H1 (cell line): Measurements from ENCODE around the gene CLEC10A. TPM values are rescaled to one million over a fixed set of nuclear protein-coding genes. Genes with fewer than 3 reads are reported as not detected.

Experiments used
- CTCF ChIA-PET: fragments of 300-600 bp; sonication (Branson Sonifier 250); formaldehyde crosslinking; loops from one replicate; lab custom pipeline; 2021; ENCODE audit not compliant: partially characterized antibody; lab: Charles Lee
- POLR2A ChIA-PET: fragments of 300-600 bp; sonication (Branson Sonifier 250); formaldehyde crosslinking; loops from one replicate; lab custom pipeline; 2021; ENCODE audit warnings: inconsistent platforms; ENCODE audit not compliant: partially characterized antibody; lab: Charles Lee
- DNase-seq, 2 experiments: peaks; one replicate each; pipeline versions ENCODE4 v3.0.0 to v3.0.0-alpha.2; 2010 to 2022; ENCODE audit warnings: low spot score in 2 of 2, low read depth in 1 of 2, mixed read lengths in 1 of 2
- FAIRE-seq: peaks from 2 replicates; lab custom pipeline; 2011; peaks lifted over from hg19 to GRCh38; lab: Jason Lieb, UNC
- H2AFZ ChIP-seq: 2 replicates; pipeline ENCODE4 v1.8.1; 2012; ENCODE audit warnings: low read length, inconsistent platforms
- H2AK5ac ChIP-seq: 2 replicates; pipeline ENCODE4 v1.6.1; 2013; ENCODE audit warnings: low read depth, low read length
- H2BK120ac ChIP-seq: replicated peaks from 2 replicates; pipeline ENCODE3; 2013; ENCODE audit warnings: low read depth, low read length, inconsistent platforms
- H2BK12ac ChIP-seq: 2 replicates; pipeline ENCODE4 v1.6.1; 2013; ENCODE audit warnings: low read depth, low read length
- H2BK15ac ChIP-seq: 2 replicates; pipeline ENCODE4 v1.6.1; 2013; ENCODE audit warnings: low read length
- H2BK20ac ChIP-seq: 2 replicates; pipeline ENCODE4 v1.6.1; 2013; ENCODE audit warnings: low read length
- H2BK5ac ChIP-seq: 2 replicates; pipeline ENCODE4 v1.6.1; 2013; ENCODE audit warnings: low read depth, low read length
- H3K14ac ChIP-seq: 2 replicates; pipeline ENCODE4 v1.6.1; 2013; ENCODE audit warnings: inconsistent platforms; ENCODE audit not compliant: insufficient read length
- H3K18ac ChIP-seq: 2 replicates; pipeline ENCODE4 v1.6.1; 2013; ENCODE audit warnings: low read length; ENCODE audit errors: extremely low read depth
- H3K23ac ChIP-seq: 2 replicates; pipeline ENCODE4 v1.6.1; 2013; ENCODE audit warnings: inconsistent platforms; ENCODE audit not compliant: insufficient read length
- H3K23me2 ChIP-seq: 2 replicates; pipeline ENCODE4 v1.6.1; 2013; ENCODE audit warnings: low read depth, low read length
- H3K27ac ChIP-seq: 2 replicates; pipeline ENCODE4 v1.6.1; 2011; ENCODE audit warnings: low read depth, low read length, inconsistent platforms
- H3K27me3 ChIP-seq, 4 experiments: replicated peaks in 1 of 4; 1 replicate in 1 of 4; 2 replicates in 3 of 4; pipeline versions ENCODE4 v1.6.1 to v1.8.1; 2011 to 2013; ENCODE audit warnings: low read length in 3 of 4, mild to moderate bottlenecking in 3 of 4, inconsistent platforms in 2 of 4, mixed read lengths in 2 of 4, moderate library complexity in 1 of 4; ENCODE audit not compliant: control insufficient read depth in 3 of 4, insufficient read depth in 3 of 4; ENCODE audit errors: extremely low read depth in 1 of 4
- H3K36me3 ChIP-seq, 4 experiments: 2 replicates each; pipeline versions ENCODE4 v1.6.1 to v1.8.1; 2011 to 2013; ENCODE audit warnings: mild to moderate bottlenecking in 4 of 4, low read length in 3 of 4, moderate library complexity in 2 of 4, control low read depth in 1 of 4, inconsistent platforms in 1 of 4; ENCODE audit not compliant: insufficient read depth in 4 of 4, control insufficient read depth in 2 of 4
- H3K4ac ChIP-seq: replicated peaks from 2 replicates; pipeline ENCODE3; 2013; ENCODE audit warnings: low read length, low read depth, mixed read lengths, inconsistent platforms; ENCODE audit not compliant: insufficient read length
- H3K4me1 ChIP-seq, 4 experiments: replicated peaks in 1 of 4; 1 replicate in 1 of 4; 2 replicates in 3 of 4; pipeline versions ENCODE4 v1.6.1 to v1.8.1; 2011 to 2013; ENCODE audit warnings: low read length in 3 of 4, inconsistent platforms in 2 of 4, mixed read lengths in 1 of 4; ENCODE audit not compliant: insufficient read depth in 4 of 4, control insufficient read depth in 3 of 4
- H3K4me2 ChIP-seq, 2 experiments: 2 replicates each; pipeline versions ENCODE4 v1.6.1 to v1.8.1; 2011 to 2013; ENCODE audit warnings: low read depth in 2 of 2, low read length in 2 of 2, control low read depth in 1 of 2, inconsistent platforms in 1 of 2, mild to moderate bottlenecking in 1 of 2; ENCODE audit not compliant: insufficient read depth in 1 of 2
- H3K4me3 ChIP-seq, 4 experiments: fragments of 200-600, 300-600 bp in 1 of 4; sonication (generic), shearing (Covaris generic), sonication (Bioruptor Twin) in 1 of 4; 2 replicates each; pipeline versions ENCODE4 v1.5.1 to v1.8.1; 2011 to 2016; ENCODE audit warnings: low read length in 4 of 4, low read depth in 3 of 4, control low read depth in 2 of 4, inconsistent platforms in 2 of 4, mild to moderate bottlenecking in 2 of 4, mixed read lengths in 1 of 4, moderate library complexity in 1 of 4; ENCODE audit not compliant: insufficient read depth in 2 of 4; ENCODE audit errors: extremely low read depth in 1 of 4
- H3K56ac ChIP-seq: replicated peaks from 2 replicates; pipeline ENCODE3; 2013; ENCODE audit warnings: low read depth, mild to moderate bottlenecking, mixed read lengths, low read length, inconsistent platforms; ENCODE audit not compliant: insufficient read length
- H3K79me1 ChIP-seq: 2 replicates; pipeline ENCODE4 v1.6.1; 2013; ENCODE audit warnings: low read depth, low read length, control low read depth
- H3K79me2 ChIP-seq, 2 experiments: 2 replicates each; pipeline versions ENCODE4 v1.6.1 to v1.8.1; 2012 to 2013; ENCODE audit warnings: low read length in 2 of 2, mild to moderate bottlenecking in 2 of 2, inconsistent platforms in 1 of 2; ENCODE audit not compliant: insufficient read depth in 2 of 2, control insufficient read depth in 1 of 2
- H3K9ac ChIP-seq, 4 experiments: replicated peaks in 1 of 4; 1 replicate in 1 of 4; 2 replicates in 3 of 4; pipeline versions ENCODE4 v1.6.1 to v1.8.1; 2011 to 2013; ENCODE audit warnings: low read depth in 3 of 4, low read length in 3 of 4, control low read depth in 2 of 4, mild to moderate bottlenecking in 2 of 4, moderate library complexity in 2 of 4, inconsistent platforms in 1 of 4; ENCODE audit errors: extremely low read depth in 1 of 4
- H3K9me3 ChIP-seq, 2 experiments: 2 replicates each; pipeline versions ENCODE4 v1.6.1 to v1.8.1; 2012 to 2013; ENCODE audit warnings: mild to moderate bottlenecking in 2 of 2, moderate library complexity in 2 of 2, control low read depth in 1 of 2, inconsistent platforms in 1 of 2, low read depth in 1 of 2, low read length in 1 of 2, mixed read lengths in 1 of 2; ENCODE audit not compliant: insufficient read depth in 2 of 2
- H4K20me1 ChIP-seq, 2 experiments: replicated peaks in 1 of 2; 2 replicates each; pipeline versions ENCODE3 to v1.8.1; 2011 to 2013; ENCODE audit warnings: inconsistent platforms in 2 of 2, low read length in 2 of 2, mild to moderate bottlenecking in 1 of 2; ENCODE audit not compliant: insufficient read depth in 2 of 2, control insufficient read depth in 1 of 2
- H4K5ac ChIP-seq: 2 replicates; pipeline ENCODE4 v1.6.1; 2013; ENCODE audit warnings: low read length, low read depth, mixed read lengths, inconsistent platforms; ENCODE audit not compliant: insufficient read length
- H4K8ac ChIP-seq: 2 replicates; pipeline ENCODE4 v1.8.0; 2013; ENCODE audit warnings: mild to moderate bottlenecking, moderate library complexity, low read length, inconsistent platforms; ENCODE audit not compliant: insufficient read depth; ENCODE audit errors: extremely low read depth
- H4K91ac ChIP-seq: replicated peaks from 2 replicates; pipeline ENCODE3; 2013; ENCODE audit warnings: low read length, mixed read lengths, inconsistent platforms; ENCODE audit not compliant: insufficient read length
- ATF3 ChIP-seq: IDR thresholded peaks from 2 replicates; pipeline ENCODE4 v1.6.1; 2011; ENCODE audit warnings: low read depth, mild to moderate bottlenecking, low read length; ENCODE audit not compliant: insufficient read depth
- CREB1 ChIP-seq: IDR thresholded peaks from 2 replicates; pipeline ENCODE4 v1.6.1; 2012; ENCODE audit warnings: inconsistent platforms
- JUN ChIP-seq: IDR thresholded peaks from 2 replicates; pipeline ENCODE4 v1.6.1; 2011; ENCODE audit warnings: low read depth, mild to moderate bottlenecking, improper control_type of control experiment, low read length
- KDM5A ChIP-seq: fragments of 200-600 bp; IDR thresholded peaks from 2 replicates; pipeline ENCODE4 v1.7.1; 2012; ENCODE audit warnings: mild to moderate bottlenecking, low read length, inconsistent platforms, mixed read lengths
- NRF1 ChIP-seq: IDR thresholded peaks from 2 replicates; pipeline ENCODE4 v1.6.1; 2011; ENCODE audit warnings: mild to moderate bottlenecking, low read depth, low read length, improper control_type of control experiment
- RFX5 ChIP-seq: IDR thresholded peaks from 2 replicates; pipeline ENCODE4 v1.6.1; 2011; ENCODE audit warnings: low read depth, low read length, improper control_type of control experiment, borderline replicate concordance
- SIRT6 ChIP-seq: IDR thresholded peaks from one replicate; pipeline ENCODE4 v1.7.1; 2012; ENCODE audit warnings: low read length, inconsistent platforms
- SP1 ChIP-seq: IDR thresholded peaks from 2 replicates; pipeline ENCODE4 v1.6.1; 2011; ENCODE audit warnings: low read depth, low read length
- TAF7 ChIP-seq: optimal IDR thresholded peaks from 2 replicates; pipeline ENCODE3; 2011; ENCODE audit warnings: low read depth, mild to moderate bottlenecking, inconsistent platforms, low read length, moderate library complexity, borderline replicate concordance
- WGBS, 2 experiments: shearing (Covaris generic) in 1 of 2; methylation state at CpG; one replicate each; pipeline versions ENCODE4 v1.1.6 to v1.1.7; 2013 to 2015; ENCODE audit warnings: low lambda C conversion rate in 2 of 2, mixed read lengths in 2 of 2, inconsistent platforms in 1 of 2, low coverage in 1 of 2, missing lambda C conversion rate in 1 of 2; ENCODE audit not compliant: insufficient replicate concordance in 2 of 2, insufficient coverage in 1 of 2, insufficient read length in 1 of 2; ENCODE audit errors: extremely low coverage in 1 of 2, missing lambda C conversion rate in 1 of 2; 5-methylcytosine and 5-hydroxymethylcytosine counted together
- polyA plus RNA-seq, 7 experiments: library from polyadenylated mRNA; depleted of rRNA in 3 of 7; stranded (reverse) in 5 of 7; unstranded in 2 of 7; fragments of >200 nt in 5 of 7; fragments of 200-250 nt in 2 of 7; gene quantifications; 1 replicate in 5 of 7; 2 replicates in 1 of 7; 4 replicates in 1 of 7; pipeline versions ENCODE4 v1.2.1 to v1.2.3, GENCODE V29; 2011 to 2013; ENCODE audit warnings: missing spikeins in 2 of 7, mixed read lengths in 2 of 7
- total RNA-seq: library from RNA; stranded (reverse); fragmentation: NEBNext Ultra II Directional; extraction: Animal tissue kit (Norgen Biotek cat#: 25700); gene quantifications from 2 replicates; pipeline ENCODE4 v1.2.1, GENCODE V29; 2021
- TF ChIP-seq, protein P1 (sequence below): IDR thresholded peaks from 2 replicates; pipeline ENCODE4 v1.6.1; 2012; ENCODE audit warnings: low read length, inconsistent platforms

CLEC10A gene
- total and polyA plus RNA-seq, 2 of the 8 experiments (the other 6 are each of a cell fraction or from before 2014, with no cell fraction given) = not detected

DNA sequence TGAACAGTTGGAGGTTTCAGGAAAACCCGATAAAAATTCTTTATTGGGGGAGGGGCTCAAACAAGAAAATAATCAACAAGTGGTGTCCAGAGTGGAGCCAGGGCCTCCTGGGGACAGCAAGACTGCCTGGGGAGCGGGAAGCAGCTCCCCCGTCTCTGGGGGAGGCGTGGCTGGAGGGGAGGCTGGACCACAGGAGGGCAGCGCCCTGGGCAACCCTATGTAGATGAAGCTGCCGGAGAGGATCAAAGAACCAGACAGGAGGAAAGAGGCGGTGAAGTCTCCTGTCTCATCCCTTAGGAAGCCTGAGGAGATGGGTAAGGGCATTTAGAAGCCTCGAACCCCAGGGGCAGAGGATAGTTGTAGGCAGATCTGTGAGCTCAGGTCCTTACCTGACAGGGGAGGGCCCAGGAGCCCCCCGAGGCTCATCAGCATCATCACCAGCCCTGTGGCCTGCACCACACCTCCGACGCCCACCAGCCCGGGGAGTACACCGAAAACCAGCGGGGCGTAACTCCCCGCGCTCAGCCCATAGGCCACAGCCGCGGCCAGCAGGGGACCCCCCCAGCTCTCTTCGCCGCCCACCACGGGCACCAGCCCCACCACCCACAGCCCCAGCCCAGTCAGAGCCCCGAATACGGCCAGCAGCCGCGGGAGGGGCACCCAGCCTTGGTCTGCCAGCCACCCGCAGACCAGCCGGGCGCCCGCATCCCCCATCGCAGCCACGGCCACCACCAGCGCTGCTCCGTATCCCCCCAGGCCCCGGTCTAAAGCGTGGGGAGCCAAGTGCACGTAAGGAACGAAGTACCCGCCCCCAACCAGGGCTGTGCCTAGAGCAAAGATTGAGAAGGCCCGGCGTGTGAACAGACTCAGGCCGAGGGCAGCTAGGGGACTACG, 38.2 kb downstream of the CLEC10A start:
- Histone ChIP-seq H3K18ac (no peak overlapping the region), H2AFZ (no peak overlapping the region), H2BK120ac (no peak overlapping the region), H4K91ac (no peak overlapping the region), H3K79me2 (no peaks in the 10 kb centered on the region), H3K9me3 (no peaks in the 10 kb centered on the region), H3K14ac (no peak overlapping the region), H3K23ac (no peak overlapping the region), H3K4ac (no peak overlapping the region), H3K9ac (no peak overlapping the region), H3K23me2 (peaks cover 32% of the 10 kb centered on the region; the same call in 1 of the 2 replicates), H3K27ac (no peak overlapping the region), H2BK5ac (no peak overlapping the region), H3K36me3 (no peaks in the 10 kb centered on the region), H2BK12ac (no peak overlapping the region), H2BK15ac (no peak overlapping the region), H4K5ac (no peak overlapping the region), H3K79me1 (no peaks in the 10 kb centered on the region), H2BK20ac (no peak overlapping the region), H3K56ac (no peak overlapping the region), H2AK5ac (no peak overlapping the region), H3K4me3 (peak overlapping the region; percentile 25 to 66 (median 38); a peak in 6 of 8 replicates), H3K27me3 (peaks cover 3 to 33% (median 32%) of the 10 kb centered on the region in 4 experiments), H3K4me1 (peaks cover 0 to 18% (median 17%) of the 10 kb centered on the region in 4 experiments; a peak in 6 of 7 replicates), H3K4me2 (peak overlapping the region; percentile 93 to 94), H4K20me1 (peaks cover 0 to 9% of the 10 kb centered on the region in 2 experiments), H4K8ac (peak overlapping the region; percentile 87)
- WGBS, 2 experiments = 17% methylated on average over 35 of the region's 43 CpGs; no CpG with 5 or more reads in 1 of the 2 experiments
- ChIA-PET CTCF (interaction anchor here (0.8 to 7.1 kb wide), 9 partner anchors 10 to 172 kb away, joined by 3 to 60 read pairs (median 3); no protein-coding TSS in a partner anchor), POLR2A (interaction anchor here (0.9 to 1.5 kb wide), 7 partner anchors 17 to 135 kb away, joined by 3 to 6 read pairs (median 4); no protein-coding TSS in a partner anchor)
- FAIRE-seq = no peak
- DNase-seq = peak in 1 of 2 experiments; percentile 54
- TF ChIP-seq SIRT6 (no peak), SP1 (no peak), ATF3 (no peak), RFX5 (no peak), KDM5A (no peak), JUN (no peak), TAF7 (no peak), NRF1 (no peak), CREB1 (no peak)
- TF ChIP-seq, protein P1, sequence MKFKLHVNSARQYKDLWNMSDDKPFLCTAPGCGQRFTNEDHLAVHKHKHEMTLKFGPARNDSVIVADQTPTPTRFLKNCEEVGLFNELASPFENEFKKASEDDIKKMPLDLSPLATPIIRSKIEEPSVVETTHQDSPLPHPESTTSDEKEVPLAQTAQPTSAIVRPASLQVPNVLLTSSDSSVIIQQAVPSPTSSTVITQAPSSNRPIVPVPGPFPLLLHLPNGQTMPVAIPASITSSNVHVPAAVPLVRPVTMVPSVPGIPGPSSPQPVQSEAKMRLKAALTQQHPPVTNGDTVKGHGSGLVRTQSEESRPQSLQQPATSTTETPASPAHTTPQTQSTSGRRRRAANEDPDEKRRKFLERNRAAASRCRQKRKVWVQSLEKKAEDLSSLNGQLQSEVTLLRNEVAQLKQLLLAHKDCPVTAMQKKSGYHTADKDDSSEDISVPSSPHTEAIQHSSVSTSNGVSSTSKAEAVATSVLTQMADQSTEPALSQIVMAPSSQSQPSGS = no peak
